Activated naive CD4-positive, alpha-beta T cell treated with Interleukin-2 at 50 U/mL for 16 hours (primary cell): Measurements from ENCODE around the gene CWC27.
A peak's percentile ranks its signal among the peaks of the same experiment; 100 is the strongest.

Experiments used
- DNase-seq: peaks from one replicate; pipeline ENCODE4 v3.0.0-alpha.2; 2020

The CWC27 gene

DNA sequence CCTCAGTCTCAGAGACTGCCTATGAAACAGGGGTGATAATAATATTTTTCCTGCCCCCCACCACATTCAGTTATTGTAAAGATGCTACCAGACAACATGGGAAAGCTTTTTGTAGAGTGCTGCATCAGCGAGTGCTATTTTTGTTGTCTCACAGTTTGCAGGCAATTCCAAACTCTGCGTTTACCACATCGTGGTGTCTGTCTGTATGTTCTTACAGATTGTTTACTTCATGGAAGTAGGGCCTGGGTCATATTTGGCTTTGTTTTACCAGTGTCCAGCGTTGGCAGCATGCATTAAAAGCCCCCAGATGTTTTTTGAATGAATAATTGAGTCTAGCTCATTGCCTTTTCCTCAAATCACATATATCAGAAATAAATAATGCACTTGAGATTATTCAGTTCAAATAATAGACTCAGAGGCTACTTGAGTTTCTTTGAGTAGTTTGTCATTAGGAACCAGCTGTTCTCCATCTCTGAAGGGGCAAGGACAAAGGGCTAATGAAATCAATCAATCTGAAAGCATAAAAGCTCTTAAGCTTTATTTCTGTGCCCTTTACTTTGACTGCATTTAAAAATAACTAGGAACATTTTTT, 243.7 kb downstream of the CWC27 start:
- no peak for DNase-seq

DNA sequence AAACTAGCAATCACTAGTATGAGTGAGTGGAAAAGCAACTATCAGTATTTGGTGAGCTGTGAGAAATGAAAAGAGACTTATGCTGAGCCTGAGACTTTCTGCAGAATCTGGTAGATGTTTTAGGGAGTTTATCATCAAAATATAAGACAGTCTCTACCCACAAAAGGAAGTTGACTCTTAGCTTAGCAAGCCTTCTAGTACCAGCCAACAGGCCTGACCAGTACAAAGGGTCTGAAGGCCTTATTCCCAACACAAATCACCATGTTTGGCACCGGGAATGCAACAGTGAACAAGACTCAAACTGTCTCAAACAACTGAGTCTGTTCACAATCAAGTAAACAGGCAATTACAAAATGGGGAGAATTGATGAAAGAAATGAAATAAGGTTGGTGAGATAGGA, 244.4 kb downstream of the CWC27 start:
- no peak for DNase-seq

DNA sequence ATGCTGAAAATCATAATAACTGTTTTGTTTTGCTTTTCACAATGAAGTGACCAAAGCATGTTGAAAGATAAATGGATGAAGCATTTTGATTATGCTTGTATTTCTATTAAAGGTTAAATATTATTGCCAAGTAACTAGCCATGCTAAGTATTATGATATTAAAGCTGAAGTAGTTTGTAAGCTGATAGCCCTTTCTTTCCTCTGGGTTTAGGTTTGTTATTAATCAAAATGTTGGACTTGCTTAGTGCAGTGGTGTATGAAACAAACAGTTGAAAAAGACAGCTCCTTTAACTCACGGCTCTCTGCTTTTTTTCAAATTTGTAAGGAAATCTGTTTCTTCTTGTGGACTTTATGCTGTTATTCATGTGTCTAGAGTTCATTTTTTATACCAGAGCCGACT, 246.0 kb downstream of the CWC27 start:
- no peak for DNase-seq

DNA sequence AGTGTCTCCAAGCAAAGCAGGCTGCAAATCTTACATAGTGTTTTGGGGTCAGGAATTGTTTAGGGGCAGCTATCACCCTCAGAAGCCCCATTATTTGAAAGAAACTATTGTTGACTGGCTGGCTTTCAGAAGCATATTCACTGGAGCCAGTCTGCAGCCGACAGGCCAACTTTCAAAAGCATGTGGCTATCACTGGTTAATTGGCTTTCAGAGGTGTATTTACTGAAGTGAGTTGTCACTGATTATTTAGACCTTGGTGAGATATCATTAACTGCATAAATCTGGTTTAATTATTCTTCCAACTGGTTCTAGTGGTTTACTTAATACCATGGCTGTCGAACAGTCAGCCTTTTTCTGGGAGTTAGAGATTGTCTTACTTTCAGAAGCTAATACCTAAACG, 247.0 kb downstream of the CWC27 start:
- DNase-seq, result no peak

DNA sequence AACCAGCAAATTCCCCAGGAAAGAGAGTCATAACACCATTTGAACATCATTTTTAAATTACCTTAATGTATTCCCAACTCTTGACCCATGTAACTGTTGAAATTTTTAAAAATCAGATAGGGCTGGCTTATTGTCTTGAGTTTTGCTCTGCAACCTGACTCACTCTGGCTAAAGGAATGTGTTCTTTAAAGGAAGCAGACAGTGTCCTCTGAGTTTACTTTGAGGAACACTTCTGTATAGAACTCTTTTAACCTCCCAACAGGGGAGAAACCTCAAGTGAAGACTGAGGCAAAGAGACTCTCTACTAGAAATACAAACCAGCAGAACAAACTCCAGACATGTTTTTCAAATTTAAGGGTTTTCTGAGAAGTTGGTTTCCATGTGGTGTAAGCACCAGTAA, 248.9 kb downstream of the CWC27 start:
- DNase-seq, result no peak

DNA sequence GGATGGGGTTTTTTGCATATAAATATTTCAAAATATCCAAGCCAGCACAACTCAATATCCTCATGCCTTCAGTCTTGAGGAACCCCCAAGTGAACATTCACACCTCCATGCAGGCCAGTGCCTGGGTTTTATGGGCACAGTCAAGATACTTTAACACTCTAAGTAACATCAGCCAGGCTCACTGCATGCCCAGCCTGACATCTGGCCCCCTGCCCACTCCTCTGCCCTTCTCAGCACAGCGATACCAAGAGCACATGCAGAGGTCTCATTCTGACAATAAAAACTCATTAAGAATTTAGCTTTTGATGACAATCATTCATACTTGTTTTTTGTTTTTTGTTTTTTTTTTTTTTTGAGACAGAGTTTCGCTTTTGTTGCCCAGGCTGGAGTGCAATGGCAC, 250.0 kb downstream of the CWC27 start:
- DNase-seq, result no peak

DNA sequence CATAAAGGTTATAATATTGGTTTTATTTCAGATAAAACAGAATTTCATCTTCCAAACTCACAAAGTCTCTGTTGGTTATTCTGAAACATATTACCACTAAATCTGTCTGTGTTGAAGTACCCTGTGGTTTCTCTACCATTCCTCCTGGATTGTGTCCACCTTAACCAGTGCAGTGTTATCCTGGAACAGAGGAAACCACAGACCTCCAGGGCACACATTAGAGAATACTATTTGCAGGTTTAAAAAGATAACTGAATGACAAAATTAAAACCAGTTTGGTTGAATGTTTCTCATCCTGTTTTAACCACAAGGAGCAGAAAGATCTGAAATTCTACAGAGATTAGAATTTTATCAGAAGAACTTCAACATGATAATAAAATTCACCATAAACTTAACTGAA, 251.8 kb downstream of the CWC27 start:
- no peak for DNase-seq

DNA sequence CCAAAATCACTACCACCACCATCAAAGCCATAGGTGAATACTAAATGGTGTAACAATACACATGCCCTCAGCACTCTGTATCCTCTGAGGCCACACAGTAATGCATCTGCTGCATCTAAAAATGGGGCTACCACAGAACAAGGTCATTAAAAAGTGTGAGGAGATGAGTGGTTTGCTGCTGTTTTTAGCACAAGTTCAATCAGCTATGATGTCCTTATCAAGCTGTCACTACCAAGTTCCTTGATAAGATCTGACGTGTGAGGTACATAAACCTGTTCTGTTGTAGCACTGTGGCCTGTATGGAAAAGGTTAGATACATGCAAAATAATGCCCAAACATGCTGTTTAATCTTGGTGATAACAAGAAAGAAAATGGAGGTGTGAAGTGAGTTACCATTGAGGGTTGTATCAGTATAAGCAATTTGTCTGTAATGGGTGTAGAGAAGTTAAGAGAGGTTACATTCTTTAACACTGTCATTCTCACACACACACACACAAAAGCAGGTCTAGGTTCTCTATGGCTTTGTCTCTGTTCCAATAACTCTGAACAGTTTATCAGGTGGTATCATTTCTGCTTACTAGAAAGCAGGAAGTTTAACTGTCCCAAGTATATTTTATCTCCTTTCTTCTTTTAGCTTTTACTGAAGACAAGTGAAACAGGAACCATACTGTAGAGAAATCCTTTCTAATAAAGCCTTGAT, 252.9 kb downstream of the CWC27 start:
- no peak for DNase-seq

DNA sequence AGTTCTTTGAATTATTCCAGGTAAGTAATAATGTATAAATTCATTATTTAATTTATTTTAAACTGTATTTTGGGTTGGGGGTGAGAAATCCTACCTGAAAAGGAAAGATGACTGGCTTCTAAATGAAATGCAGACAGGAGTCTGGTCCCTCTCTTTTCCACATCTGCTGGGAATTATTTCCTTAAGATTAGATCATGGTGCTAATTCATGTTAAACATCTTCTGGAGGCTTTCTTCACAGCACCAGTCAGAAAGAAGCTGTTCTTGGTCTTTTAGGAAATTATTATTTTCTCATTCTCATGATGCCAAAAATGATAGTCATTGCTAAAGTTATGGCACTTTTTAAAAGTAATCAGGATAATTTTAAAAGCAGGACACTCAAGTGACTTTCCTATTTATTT, 254.2 kb downstream of the CWC27 start:
- DNase-seq, result no peak

DNA sequence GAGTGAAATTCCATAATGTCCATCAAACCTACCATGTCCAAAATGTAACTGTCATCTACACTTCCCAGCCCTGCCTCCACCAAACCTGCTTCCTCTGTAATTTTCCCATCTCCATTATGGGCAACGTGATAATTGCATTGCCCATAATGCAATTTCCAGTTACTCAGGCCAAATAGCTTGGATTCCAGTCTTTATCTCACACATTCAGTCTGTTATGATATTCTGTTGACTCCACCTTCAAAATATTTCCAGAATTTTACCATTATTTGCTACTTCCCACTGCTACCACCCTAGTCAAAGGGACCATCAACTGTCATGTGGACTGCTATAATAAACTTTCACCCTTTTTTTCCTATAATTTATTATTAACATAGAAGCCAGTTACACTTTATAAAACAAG, 256.0 kb downstream of the CWC27 start:
- DNase-seq, result no peak

DNA sequence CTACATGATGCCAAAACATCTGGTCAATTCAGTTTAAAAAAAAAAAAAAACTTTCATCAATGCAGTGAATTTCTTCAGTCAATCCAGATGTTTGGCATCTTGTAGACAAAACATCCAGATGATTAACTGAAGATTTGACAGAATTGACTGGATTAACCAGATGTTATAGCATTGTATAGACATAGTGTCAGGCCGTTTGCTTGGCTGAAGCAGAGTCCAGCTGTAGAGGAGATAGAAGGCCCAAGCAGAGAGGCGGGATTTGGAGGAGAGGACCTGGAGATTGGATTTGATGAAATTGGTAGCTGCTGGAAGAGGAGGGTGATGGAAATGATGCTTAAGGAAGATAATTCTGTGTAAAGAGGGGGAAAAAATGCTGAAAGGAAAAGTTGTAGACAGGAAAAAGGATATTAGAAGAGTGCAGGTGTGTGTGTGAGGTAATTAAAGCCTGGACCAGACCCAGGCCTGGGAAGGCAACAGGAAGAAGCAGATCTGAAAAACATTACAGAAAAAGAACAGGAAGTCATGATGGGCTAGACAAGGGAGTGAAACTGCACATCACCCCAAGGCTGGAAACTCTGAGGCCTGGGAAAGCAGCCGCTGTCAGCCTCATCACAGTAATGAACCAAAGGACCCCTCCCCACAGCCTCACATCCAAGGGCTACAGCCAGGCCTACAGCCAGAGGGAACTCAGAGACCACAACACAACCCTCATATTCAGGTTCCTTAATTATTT, 258.3 kb downstream of the CWC27 start:
- no peak for DNase-seq

DNA sequence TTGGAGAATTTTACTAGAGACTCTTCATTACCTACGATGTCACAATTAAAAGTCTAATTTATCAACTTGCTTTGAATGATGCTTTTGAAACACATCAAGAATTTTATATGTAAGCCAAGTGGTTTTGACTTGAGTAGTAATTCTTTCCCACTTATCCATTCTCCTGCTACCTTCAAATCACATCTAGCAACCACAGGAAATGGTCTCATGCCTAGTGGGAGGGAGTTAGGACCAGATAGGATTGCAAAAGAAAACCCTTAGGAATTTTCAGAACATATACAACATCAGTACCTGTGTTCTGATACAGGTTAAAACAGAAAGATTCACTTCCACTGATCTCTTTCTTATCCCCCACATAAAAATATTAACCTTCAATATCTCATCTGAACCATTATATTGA, 260.4 kb downstream of the CWC27 start:
- DNase-seq, result no peak

DNA sequence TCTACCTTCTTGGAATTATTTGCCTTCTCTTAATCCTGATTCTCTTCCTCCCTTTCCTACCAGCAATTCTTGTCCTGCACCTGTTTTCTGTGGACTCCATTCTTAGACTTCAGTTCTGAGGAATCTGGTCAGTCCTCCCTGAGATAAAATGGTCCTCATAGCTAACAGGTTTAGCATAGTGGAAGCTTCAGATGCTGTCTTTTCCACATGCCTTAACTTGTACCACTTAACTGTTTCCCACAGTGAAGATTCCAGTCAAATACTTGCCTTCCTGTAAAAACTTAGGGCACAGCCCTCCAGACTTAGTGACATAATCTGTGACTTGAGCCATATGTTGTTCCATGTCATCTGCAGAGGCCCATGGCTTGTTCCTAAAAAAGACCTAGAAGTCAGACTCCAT, 261.3 kb downstream of the CWC27 start:
- DNase-seq, result no peak

DNA sequence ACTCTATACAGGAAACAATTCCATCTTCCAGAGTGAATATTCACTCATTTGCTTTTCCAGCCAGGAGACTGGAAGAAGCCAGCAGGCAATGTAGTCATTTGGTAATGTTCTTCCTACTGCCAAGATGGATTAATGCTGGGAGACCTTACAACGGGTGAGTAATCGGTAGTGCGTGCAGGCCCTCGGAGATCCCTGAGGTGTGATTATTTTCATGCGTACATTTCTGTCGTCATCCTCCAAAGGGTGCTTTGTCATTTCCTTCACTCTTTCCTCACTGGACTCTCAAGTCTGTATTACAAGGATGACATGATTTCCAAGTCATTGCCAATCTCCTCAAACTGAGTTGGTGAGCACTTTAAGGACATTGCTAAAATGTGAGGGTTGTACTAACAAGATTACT, 263.5 kb downstream of the CWC27 start:
- DNase-seq, result no peak

DNA sequence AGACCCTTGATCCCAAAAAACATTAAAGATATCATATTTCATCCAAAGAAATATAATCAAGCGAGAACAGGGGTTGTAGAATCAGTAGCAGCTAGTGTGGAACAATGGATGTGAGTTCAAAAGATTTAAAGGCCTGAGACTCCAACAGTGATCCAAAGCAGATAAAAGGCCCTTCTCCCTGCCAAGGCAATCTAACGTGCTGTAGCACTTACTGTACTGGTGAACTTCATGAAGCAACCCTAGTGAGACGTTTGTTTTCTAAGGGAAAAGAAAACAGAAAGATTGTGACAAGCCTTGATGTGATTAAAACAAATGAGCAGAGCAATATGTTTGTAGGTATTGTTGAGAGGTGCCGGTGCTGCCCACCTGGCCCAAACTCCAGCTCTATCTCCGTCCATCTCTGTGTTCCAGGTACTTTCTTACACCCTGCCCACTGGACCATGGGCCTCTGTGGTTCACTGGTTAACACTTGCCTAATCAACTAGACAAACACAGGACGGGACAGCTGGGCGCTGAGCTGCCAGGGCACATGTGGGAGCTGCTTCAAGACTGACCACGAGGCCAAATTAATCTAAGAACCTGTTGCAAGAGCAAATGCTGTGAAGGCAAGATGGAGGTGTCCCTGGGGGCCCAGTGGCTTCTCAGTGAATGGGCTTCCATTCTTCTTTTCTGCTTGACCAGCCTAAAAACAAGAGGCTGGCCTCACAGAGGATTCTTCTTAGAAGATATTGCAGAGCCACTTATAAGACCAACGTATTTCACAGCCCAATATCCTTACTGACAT, 265.5 kb downstream of the CWC27 start:
- no peak for DNase-seq

DNA sequence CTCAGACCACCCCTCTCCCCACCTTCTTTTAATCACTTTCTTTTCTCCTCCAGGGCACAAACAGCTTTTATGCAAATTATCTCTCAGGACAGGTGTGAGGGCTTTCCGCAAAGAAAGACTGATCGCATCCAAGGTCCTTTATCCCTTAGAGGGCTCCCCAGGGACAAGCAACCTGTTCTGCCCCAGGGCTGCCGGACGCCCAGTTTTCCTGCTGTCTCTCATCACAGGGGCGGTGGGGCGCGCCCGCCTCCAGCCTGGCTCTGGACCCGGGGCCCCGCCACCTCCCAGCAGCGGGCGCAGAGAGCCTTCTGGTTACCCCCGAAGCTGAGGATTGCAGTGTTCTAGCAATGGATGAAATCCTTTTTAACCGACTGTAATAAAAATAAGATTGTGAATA, 266.1 kb downstream of the CWC27 start:
- no peak for DNase-seq

DNA sequence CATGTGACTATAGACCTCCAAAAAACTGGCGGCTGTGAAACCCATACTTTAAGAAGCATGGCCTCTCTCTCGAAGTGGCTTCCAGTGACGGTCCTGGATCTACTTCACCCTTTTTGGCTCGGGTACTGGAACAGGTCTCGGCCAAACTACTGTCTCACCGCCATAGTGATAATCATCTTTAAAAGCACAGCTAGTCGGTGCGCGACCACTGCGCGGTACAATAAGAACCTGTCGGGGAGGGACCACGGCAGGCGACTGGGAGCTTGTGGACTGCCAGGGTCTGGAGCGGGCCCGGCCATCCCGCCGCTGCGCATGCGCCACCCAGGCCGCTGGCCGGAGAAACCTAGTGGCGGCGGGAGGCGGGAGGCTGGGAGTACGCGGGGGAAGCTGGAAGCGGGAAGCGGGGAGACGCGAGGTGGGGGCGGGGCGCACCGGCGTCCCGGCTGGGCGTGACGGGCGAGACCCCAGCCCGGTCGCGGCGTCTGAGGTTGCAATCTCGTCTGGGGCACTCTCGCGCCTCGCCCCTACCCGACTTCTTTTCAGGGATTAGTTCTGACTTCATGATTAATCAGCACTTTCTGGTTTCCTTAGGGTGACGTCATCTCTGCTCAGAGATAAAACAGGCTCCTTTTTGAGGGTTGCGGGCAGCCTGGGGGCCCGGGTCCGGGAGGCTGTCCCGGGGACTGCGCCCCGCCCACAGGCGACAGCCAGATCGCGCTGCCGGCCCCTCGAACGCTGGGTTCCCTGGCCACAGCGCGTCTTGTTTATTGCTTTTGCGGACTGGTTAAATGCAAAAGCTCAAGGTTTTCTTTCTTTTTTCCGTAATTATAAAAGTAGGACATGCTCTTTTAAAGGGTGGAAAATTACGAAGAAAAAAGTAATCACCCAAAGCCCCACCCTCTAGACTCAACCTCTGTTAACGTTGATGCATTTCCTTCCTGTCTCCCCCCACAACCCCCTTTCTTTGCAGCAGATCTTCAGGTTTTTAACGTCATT, 266.8 kb downstream of the CWC27 start:
- peak; percentile 80 for DNase-seq

DNA sequence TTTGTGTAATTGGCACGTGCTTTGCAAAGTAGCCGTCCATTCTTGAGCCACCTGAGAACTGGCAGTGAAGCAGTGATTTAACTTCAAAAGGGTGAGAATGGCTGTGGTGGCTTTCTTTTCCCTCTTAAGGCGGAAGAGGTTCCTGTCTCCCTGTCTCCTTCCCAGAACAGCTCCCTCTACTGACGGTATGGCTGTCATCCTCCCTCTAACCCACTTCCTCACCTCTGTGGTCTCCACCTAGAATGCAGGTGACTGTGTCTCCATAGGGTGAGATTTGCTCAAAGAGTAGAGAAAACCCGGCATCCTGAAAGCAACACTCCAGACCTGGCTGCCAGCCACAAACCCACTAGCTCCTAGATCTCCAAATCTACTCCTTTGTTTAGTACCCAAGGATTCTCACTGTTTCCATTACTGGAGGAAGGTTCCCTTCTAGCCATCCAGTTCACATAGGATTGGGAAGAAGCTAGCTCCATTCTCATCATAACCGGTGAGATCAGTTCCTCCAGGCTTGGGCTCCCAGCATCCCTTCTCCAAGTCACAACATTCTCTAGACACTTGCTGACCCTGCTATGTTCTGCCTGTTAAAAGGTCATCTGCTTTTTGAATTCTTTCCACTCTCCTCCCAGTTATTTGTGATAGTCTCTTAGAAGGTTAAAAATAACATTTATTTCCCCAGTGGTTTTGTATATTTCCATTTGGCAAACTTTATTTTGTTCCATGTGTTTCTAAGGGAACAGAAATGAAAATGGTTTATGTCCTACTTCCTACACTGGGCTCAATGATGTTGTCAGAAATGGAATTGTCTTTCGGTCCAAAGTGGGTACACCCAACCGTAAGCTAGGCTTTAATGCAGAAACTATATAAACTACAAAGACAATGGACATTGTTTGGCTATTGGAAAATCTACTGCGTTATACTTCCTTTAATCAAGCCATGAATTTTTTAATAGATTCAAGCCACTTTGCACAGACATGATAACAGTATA, 269.4 kb downstream of the CWC27 start:
- no peak for DNase-seq

DNA sequence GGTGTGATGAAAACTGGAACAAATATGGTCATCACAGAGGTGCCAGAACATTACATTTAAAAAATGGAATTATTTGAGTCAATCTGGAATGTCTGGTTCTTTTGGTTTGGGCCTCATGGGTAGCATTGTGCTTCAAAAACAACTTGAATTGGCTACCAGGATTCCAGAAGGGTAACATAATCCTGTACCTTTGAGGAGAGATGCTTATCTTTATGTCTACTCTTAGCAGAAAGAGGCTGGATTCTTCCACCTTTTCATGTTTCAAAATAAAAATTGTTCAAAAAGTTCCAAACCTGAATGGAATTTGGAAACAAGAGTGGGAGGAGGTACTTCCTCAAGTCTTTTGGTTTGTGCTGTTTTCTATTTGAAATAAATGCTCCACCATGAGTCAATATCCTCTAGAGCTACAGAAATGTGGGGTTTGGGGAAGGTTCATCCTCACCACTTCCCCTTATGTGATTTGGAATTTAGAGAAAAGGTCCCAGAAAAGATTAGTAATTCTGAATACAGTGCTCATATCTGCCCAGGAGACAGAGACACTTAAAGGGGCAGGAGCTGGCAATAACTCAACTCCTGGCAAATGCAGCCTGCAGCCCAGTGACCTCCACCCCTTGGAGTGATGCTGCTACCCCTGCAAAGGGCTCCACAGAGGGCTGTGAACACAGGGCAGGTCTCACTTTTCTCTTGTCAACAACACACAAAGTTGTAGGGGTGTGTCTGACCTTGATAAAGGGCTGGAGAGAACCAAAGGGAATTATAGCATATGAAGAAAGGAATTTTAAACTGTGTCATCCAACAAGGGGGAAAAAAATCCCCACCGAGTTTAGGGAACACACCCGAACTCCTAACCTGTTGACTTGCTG, 272.8 kb downstream of the CWC27 start:
- no peak for DNase-seq

DNA sequence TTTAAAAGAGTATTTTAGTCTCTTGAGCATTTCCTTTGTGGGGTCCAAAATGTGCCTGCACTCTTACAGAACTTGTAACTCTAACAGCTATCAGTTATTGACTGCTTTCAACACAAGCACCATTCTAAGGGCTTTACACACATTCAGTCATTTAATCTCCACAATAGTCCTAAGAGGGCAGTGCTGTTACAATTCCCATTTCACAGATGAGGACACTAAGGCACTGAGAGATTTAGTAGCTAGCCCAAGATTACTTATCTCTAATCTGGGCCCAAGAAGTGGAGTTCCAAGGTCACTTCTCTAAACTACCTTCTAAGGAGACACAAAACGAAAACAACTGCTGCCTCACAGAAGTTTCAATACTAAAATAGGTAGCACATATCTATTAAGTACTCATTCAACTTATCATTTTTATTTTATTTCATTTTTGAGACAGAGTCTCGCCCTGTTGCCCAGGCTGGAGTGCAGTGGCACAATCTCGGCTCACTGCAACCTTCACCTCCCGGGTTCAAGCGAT, 275.2 kb downstream of the CWC27 start:
- DNase-seq, result no peak
